ENCODE results near the gene TOX3. TPM values are rescaled to one million over a fixed set of nuclear protein-coding genes. Genes with fewer than 3 reads are reported as not detected.

TOX3 gene
- total and polyA plus RNA-seq, 10 of the 15 experiments (the other 5 are each of a cell fraction or from before 2014, with no cell fraction given) = not detected

DNA sequence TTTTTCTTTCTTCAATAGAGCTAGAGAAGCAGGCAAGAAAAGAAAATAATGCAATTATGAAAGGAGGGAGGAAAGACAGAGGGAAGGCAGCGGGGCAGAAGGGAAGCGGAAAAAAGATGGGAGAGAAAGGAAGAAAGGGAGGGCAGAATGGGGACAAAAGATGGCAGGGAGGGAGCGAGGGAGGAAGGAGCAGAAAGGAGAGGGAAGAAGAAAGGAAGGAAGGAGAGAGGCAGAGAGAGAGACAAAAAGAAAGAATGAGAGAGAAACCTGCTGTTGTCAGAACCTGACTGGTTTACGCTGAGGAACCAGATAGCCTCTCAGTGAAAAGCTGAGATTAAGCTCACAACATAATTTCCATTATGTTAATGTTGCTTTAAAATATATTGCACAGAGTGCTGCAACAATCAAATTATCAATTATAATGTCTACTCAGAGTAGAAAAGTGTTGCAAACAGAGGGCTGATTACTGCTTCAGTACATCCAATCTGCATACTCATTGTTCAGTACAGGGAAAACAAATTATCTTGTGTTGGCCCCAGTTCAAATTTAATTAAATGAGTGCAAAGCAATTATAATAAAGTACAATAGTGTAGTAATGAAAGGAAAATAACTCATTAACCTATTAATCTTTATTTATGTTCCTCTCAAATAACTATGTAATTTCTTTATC is 32.0 kb upstream of the TOX3 start:
- Histone ChIP-seq H3K36me3 (ENCODE audit: control insufficient read depth in 2 of 2, insufficient read depth in 2 of 2, low read length in 1 of 2) (no peaks in the 10 kb centered on the region), H3K4me1 (ENCODE audit: control insufficient read depth, insufficient read depth, low read length) (no peaks in the 10 kb centered on the region), H4K20me1 (ENCODE audit: control insufficient read depth, insufficient read depth) (no peaks in the 10 kb centered on the region), H2AFZ (ENCODE audit: control insufficient read depth, low read depth, low read length) (no peak overlapping the region), H3K27ac (ENCODE audit: control insufficient read depth, insufficient read depth) (no peak overlapping the region), H3K4me3 (no peak overlapping the region), H3K4me2 (ENCODE audit: control insufficient read depth, insufficient read depth) (no peak overlapping the region), H3K27me3 (replicated peaks in 1 of 2; ENCODE audit: control insufficient read depth in 2 of 2, insufficient read depth in 2 of 2, low read length in 1 of 2) (no peaks in the 10 kb centered on the region), H3K79me2 (ENCODE audit: control insufficient read depth, insufficient read depth, low read length) (no peaks in the 10 kb centered on the region), H3K9me3 (replicated peaks; ENCODE audit: control insufficient read depth, insufficient read depth, low read length) (no peaks in the 10 kb centered on the region), H3K9ac (ENCODE audit: control insufficient read depth, insufficient read depth, low read length) (no peak overlapping the region)
- in situ Hi-C loops (cut with MboI) = no loop called here
- no peak for FAIRE-seq
- POLR2A ChIA-PET = no interaction called here
- CTCF ChIA-PET = no interaction called here
- no peak for DNase-seq (ENCODE audit: low read depth, low spot score)
- no peak for ATAC-seq
- SMC1A ChIA-PET (ENCODE audit: uncharacterized antibody, unreplicated experiment) = interaction anchor here (2.0 kb wide), 1 partner anchor 18 kb away, joined by 4 read pairs; no protein-coding TSS in a partner anchor
- no TSS peak for BruUV-seq (replicated peaks)
- no peak for TF ChIP-seq STAT1 (conservative IDR thresholded peaks at IDR 0.05)
- TF ChIP-seq, protein P1, sequence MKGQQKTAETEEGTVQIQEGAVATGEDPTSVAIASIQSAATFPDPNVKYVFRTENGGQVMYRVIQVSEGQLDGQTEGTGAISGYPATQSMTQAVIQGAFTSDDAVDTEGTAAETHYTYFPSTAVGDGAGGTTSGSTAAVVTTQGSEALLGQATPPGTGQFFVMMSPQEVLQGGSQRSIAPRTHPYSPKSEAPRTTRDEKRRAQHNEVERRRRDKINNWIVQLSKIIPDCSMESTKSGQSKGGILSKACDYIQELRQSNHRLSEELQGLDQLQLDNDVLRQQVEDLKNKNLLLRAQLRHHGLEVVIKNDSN (IDR thresholded peaks at IDR 0.05; ENCODE audit: borderline replicate concordance, extremely low read length, insufficient read depth, low read depth, low read length) = no peak
- intact Hi-C loops (cut with micrococcal nuclease; ENCODE audit: unreplicated experiment) = no loop called here
- RAD21 ChIA-PET (ENCODE audit: unreplicated experiment) = no interaction called here
- 61% methylated on average over 3 of the region's 4 CpGs for WGBS (ENCODE audit: insufficient coverage, insufficient replicate concordance, low lambda C conversion rate, missing lambda C conversion rate)

DNA sequence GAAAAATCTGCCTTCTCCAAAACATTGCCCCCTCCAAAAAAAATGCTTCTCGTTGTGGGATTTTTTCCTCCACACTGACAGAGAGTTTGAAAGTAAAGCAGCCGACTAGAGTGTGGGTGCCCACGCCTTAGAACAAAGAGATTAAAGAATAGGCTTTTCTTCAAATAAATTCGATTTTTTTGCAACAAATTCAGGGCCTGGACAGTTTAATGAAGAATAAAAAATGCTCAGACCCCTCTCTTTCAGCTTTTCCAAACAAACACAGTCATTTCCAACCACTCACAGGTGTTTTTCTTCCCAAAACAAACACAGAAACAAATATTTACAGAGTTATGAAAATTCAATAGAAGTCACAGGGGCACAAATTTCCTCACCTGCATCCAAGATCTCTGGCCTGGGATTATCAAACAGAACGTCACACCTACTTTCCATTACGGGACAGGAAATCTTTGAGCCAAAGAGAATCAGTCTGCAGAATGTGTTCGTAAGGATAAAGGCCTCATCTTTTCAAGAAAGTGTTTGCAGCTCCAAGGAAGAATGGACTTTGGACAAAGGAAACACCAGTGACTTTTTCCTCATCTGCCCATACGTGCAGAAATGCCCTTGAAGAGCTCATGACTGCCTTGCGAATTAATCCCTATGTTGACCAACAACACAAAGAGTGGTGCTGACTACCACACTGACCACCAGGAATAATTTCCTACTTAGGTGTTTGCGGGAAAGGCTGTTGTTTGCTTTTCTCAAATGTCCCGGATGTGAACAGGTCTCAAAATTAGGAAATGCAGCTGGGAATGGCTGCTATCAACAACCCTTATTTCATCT is 31.3 kb upstream of the TOX3 start:
- no peak overlapping the region for H3K4me3 ChIP-seq
- WGBS (ENCODE audit: insufficient coverage, insufficient replicate concordance, low lambda C conversion rate, missing lambda C conversion rate) = 17% methylated on average over 11 of the region's 11 CpGs
- BruUV-seq (replicated peaks) = no TSS peak
- no peak for DNase-seq (ENCODE audit: low read depth, low spot score)
- no peak for FAIRE-seq
- H3K36me3 ChIP-seq (ENCODE audit: control insufficient read depth in 2 of 2, insufficient read depth in 2 of 2, low read length in 1 of 2) = no peaks in the 10 kb centered on the region
- no peaks in the 10 kb centered on the region for H3K4me1 ChIP-seq (ENCODE audit: control insufficient read depth, insufficient read depth, low read length)
- intact Hi-C loops (cut with micrococcal nuclease; ENCODE audit: unreplicated experiment) = no loop called here
- no peaks in the 10 kb centered on the region for H4K20me1 ChIP-seq (ENCODE audit: control insufficient read depth, insufficient read depth)
- RAD21 ChIA-PET (ENCODE audit: unreplicated experiment) = no interaction called here
- CTCF ChIA-PET = interaction anchor here (0.6 kb wide), 2 partner anchors 76 to 1022 kb away, joined by 3 read pairs; no protein-coding TSS in a partner anchor
- ATAC-seq = no peak
- H3K27me3 ChIP-seq (replicated peaks in 1 of 2; ENCODE audit: control insufficient read depth in 2 of 2, insufficient read depth in 2 of 2, low read length in 1 of 2) = no peaks in the 10 kb centered on the region
- in situ Hi-C loops (cut with MboI) = no loop called here
- H3K79me2 ChIP-seq (ENCODE audit: control insufficient read depth, insufficient read depth, low read length) = no peaks in the 10 kb centered on the region
- H3K9me3 ChIP-seq (replicated peaks; ENCODE audit: control insufficient read depth, insufficient read depth, low read length) = no peaks in the 10 kb centered on the region
- H3K27ac ChIP-seq (ENCODE audit: control insufficient read depth, insufficient read depth) = no peak overlapping the region
- SMC1A ChIA-PET (ENCODE audit: uncharacterized antibody, unreplicated experiment) = interaction anchor here (2.0 kb wide), 1 partner anchor 18 kb away, joined by 4 read pairs; no protein-coding TSS in a partner anchor
- H3K9ac ChIP-seq (ENCODE audit: control insufficient read depth, insufficient read depth, low read length) = no peak overlapping the region
- POLR2A ChIA-PET = no interaction called here
- H2AFZ ChIP-seq (ENCODE audit: control insufficient read depth, low read depth, low read length) = no peak overlapping the region
- no peak overlapping the region for H3K4me2 ChIP-seq (ENCODE audit: control insufficient read depth, insufficient read depth)
- TF ChIP-seq, protein P2, sequence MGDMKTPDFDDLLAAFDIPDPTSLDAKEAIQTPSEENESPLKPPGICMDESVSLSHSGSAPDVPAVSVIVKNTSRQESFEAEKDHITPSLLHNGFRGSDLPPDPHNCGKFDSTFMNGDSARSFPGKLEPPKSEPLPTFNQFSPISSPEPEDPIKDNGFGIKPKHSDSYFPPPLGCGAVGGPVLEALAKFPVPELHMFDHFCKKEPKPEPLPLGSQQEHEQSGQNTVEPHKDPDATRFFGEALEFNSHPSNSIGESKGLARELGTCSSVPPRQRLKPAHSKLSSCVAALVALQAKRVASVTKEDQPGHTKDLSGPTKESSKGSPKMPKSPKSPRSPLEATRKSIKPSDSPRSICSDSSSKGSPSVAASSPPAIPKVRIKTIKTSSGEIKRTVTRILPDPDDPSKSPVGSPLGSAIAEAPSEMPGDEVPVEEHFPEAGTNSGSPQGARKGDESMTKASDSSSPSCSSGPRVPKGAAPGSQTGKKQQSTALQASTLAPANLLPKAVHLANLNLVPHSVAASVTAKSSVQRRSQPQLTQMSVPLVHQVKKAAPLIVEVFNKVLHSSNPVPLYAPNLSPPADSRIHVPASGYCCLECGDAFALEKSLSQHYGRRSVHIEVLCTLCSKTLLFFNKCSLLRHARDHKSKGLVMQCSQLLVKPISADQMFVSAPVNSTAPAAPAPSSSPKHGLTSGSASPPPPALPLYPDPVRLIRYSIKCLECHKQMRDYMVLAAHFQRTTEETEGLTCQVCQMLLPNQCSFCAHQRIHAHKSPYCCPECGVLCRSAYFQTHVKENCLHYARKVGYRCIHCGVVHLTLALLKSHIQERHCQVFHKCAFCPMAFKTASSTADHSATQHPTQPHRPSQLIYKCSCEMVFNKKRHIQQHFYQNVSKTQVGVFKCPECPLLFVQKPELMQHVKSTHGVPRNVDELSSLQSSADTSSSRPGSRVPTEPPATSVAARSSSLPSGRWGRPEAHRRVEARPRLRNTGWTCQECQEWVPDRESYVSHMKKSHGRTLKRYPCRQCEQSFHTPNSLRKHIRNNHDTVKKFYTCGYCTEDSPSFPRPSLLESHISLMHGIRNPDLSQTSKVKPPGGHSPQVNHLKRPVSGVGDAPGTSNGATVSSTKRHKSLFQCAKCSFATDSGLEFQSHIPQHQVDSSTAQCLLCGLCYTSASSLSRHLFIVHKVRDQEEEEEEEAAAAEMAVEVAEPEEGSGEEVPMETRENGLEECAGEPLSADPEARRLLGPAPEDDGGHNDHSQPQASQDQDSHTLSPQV (IDR thresholded peaks at IDR 0.05) = no peak
- TF ChIP-seq, protein P3, sequence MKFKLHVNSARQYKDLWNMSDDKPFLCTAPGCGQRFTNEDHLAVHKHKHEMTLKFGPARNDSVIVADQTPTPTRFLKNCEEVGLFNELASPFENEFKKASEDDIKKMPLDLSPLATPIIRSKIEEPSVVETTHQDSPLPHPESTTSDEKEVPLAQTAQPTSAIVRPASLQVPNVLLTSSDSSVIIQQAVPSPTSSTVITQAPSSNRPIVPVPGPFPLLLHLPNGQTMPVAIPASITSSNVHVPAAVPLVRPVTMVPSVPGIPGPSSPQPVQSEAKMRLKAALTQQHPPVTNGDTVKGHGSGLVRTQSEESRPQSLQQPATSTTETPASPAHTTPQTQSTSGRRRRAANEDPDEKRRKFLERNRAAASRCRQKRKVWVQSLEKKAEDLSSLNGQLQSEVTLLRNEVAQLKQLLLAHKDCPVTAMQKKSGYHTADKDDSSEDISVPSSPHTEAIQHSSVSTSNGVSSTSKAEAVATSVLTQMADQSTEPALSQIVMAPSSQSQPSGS (IDR thresholded peaks at IDR 0.05; ENCODE audit: low read length) = no peak
- TF ChIP-seq, protein P4, sequence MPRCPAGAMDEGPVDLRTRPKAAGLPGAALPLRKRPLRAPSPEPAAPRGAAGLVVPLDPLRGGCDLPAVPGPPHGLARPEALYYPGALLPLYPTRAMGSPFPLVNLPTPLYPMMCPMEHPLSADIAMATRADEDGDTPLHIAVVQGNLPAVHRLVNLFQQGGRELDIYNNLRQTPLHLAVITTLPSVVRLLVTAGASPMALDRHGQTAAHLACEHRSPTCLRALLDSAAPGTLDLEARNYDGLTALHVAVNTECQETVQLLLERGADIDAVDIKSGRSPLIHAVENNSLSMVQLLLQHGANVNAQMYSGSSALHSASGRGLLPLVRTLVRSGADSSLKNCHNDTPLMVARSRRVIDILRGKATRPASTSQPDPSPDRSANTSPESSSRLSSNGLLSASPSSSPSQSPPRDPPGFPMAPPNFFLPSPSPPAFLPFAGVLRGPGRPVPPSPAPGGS (IDR thresholded peaks at IDR 0.05; ENCODE audit: borderline replicate concordance, insufficient read depth, low read depth, low read length, poor library complexity, severe bottlenecking) = no peak
